Fibroblast of skin of right quadriceps (primary cell): ENCODE results near the gene FUT2.
"Not testable (repeated sequence)": the region's sequence is repeated elsewhere in the genome, so short reads cannot be mapped to it uniquely, and the experiment has no call there.

ENCODE experiments used
- DNase-seq: peaks from one replicate; pipeline ENCODE4 v3.0.0-alpha.2; 2013

Gene FUT2

DNA sequence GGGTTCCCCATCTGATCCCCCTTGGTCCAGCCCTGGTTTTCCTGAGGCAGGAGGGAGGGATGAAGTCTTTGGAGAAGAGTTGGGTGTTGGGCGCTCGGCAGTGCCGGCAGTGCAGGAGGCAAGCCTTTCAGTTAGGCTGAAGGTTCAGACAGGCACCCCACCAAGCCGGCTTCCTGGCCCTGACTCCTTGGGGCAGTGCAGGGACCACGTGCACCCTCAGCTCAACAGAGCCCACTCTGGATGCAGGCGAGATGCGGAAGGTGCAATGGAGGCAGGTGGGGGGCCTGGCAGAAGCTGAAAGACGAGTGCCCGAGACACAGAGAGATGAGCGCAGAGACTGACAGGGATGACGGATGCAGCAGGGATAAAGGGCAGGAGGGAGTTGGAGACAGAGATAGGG, 12.7 kb downstream of the FUT2 start:
- DNase-seq: no peak

- no peak for DNase-seq
Observed at GRCh38 chr19:48711106-48711662, 15.4 kb downstream of the FUT2 start.

DNA sequence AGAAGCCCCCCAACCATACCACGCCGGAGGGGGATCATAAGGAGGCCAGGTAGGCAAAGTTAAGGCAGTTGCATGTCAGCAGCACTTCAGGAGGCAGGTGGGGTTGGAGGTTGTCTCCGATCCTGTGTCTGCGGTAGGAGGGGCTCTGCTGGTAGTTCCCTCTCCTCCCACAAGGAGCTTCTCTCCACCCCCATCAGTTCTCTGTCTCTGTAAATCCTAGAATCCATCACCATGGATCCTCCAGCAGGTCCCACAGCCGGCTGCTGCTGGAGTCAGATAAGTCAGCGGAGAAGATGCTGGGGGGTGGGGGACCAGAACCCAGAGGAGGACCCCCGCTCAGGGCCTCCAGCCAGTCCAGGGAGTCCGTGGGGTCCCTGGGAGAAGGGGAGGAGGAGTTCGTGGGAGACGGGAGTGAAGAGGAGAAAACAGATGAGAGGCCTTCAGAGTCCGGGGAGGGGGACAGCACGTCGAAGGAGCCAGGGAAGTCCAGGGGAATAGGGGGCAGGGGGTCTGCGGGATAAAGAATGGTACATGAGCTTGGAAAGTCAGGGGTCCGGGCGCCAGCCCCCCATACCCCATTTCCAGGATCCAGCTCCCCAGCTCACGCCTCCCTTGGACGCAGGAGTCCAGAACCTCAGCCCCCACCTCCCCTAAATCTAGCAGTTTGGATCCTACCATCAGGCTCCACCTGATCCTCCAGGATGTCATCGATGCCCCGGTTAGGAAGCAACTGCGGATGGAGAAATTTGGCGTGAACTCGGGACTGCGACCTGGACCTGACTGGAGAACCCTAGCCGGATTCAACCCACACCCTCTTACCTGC, 17.5 kb downstream of the FUT2 start:
- peak; percentile 19 for DNase-seq

- DNase-seq: peak; percentile 100
Observed at GRCh38 chr19:48713864-48714755, 18.3 kb downstream of the FUT2 start.

DNA sequence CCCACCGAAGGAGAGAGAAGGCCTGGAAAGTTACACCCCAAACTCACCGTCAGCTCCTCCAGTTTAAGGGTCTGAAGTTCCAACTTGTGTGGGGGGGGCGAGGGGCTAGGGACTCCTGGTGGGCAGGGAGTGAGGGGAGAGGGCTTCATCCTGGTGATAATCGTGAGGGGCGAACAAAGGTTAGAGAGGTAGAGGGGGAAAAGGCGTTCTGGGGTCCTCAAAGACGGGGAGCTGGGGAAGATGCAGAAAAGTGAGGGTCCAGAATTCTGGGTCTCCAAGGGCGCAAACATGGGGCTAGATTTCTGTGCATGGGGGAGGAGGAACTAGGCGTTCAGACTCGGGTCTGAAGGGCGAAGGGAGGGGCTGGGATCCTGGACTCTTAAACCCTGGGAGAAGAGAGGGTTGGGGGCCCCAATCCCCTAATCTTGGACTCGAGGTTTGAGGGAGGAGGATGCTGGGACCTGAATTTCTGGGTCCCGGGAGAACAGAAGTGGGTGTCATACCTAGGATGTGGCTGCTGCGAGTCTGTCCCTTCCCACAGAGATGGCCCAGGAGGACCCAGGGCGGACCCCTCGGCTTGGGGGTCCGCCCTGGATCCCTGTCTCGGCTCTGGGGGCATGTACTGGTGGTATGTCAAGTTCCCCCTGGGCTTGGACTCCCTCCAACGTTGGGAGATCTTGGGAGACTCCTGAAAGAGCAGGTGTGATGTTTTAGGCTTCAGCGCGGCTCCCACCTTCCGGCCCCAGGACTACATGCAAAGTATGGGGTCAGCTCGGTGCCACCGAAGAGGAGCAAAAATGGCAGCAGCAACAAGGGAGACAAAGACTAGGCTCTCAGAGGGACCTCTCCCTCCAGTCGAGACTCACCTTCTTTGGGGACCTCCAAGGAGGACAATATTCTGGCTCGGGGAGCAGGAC, 19.2 kb downstream of the FUT2 start:
- DNase-seq: no peak

- DNase-seq: peak; percentile 34
Observed at GRCh38 chr19:48715681-48716171, 20.0 kb downstream of the FUT2 start.

DNA sequence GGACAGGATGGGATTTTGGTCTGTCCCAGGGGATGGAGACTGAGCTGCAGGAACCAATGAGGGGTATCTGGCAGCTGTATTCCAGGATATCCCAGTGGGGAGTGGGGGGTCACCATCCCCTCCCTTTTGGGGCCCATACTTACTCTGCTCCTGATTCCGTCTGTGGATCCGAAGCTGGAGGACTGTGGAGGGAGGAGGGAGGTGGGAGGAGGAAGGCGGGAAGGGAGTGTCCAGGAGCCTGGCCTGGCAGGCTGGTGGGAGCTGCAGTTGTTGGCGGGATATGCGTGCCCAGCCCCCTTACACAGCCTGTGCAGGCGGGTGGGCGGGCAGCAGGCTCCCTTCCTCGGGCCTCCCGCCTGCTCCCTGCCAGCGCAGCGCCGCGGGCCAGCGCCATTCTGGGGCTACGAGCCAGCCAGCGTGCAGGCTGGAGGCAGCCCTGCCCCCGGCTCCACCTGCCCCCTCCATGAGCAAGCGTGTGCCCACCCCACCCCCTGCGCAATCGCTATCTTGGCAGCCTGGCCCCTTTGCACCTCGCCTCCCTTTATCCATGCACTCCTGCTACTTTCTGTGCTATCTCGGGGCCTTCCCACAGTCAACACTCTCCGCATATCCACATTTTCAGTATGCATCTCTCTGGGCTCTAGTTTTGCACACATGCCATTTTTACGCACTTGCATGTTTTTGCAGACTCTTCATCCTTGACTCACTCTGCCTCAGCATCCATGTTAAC, 21.0 kb downstream of the FUT2 start:
- peak; percentile 73 for DNase-seq

GRCh38 chr19:48718106-48718505, 22.3 kb downstream of the FUT2 start:
- DNase-seq: not testable (repeated sequence)

DNA sequence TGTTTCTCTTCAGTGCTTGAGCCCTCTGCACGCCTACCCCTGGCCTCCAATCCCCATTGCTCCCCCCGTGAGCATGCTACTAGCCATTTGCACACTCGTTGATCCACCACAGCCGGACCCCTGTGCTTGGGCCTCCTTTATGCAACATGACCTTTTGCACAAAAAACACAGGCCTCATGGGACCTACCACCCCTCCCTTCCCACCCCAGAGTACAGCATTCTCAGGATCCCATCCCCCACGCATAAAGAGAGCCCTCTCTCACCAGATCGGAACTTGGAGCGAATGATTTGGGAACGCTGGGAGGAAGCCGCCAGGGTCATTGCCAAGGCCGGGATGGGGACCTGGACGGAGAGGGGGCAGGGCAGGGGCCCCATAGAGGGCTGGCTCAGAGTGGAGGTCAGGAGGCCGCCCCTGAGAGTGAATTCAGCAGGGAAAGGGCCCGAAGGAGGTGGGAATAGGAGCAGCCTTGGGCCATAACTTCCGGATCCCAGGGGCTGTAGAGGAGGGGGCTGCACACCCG, 23.0 kb downstream of the FUT2 start:
- no peak for DNase-seq

- DNase-seq: no peak
Observed at GRCh38 chr19:48719263-48720171, 23.7 kb downstream of the FUT2 start, which contains the start of gene MAMSTR. TSS of gene MAMSTR (minus strand) at chr19:48719725. CDS start at chr19:48719031, 694 bp downstream.

DNA sequence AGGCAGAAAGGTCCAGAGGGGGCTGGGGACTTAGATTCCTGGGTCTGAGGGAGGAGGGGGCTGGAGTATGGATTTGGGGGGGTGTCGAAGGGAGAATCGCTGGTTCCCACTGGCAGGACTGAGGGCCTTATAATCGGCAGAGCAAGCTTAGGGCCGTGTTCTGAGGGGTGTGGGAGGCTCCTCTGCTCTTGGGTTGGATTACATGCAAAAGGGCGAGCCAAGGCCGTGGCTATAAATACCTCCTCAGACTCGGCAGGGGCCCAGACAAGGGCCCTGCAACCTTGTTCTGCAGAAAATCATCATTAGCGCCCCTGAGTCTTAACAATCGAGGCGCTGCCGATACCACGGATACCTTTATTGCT, 24.5 kb downstream of the FUT2 start:
- peak; percentile 17 for DNase-seq

DNA sequence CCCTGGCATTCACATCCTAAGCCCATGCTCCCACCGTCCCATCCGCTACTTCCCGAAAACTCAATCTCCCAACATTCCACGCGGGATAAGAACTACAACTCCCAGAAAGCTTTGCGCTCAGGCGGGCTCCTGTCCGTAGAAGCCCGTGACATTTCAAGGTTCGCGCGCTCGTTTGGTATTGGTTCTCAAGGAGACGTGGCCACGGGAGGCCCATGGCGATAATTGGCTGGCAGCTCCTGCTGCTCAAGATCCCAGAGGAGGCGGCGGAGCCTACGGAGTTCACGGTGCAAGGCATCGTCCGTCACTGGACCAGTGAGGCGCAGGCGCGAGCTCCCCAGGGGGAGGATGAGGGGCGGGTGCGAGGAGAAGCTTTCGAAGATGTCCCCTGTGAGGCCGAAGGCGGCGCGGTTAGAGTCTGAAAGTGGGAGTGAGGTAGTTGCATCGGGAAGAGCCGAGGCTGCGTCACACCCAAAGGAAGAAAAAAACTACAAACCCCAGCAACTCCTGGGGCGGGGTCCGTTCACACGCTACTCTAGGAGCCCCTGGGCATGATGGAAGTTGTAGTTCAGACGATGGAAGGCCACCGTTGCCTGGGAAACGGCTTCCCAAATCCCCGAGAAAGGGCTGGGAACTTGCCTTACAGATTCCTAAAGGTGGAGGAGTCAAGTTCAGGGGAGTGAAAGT, 25.0 kb downstream of the FUT2 start:
- DNase-seq: peak; percentile 99

GRCh38 chr19:48722196-48722708, 26.5 kb downstream of the FUT2 start:
- DNase-seq: no peak

- peak; percentile 96 for DNase-seq
Observed at GRCh38 chr19:48724796-48725753, 29.3 kb downstream of the FUT2 start.

- no peak for DNase-seq
Observed at GRCh38 chr19:48726556-48726955, 30.8 kb downstream of the FUT2 start.

DNA sequence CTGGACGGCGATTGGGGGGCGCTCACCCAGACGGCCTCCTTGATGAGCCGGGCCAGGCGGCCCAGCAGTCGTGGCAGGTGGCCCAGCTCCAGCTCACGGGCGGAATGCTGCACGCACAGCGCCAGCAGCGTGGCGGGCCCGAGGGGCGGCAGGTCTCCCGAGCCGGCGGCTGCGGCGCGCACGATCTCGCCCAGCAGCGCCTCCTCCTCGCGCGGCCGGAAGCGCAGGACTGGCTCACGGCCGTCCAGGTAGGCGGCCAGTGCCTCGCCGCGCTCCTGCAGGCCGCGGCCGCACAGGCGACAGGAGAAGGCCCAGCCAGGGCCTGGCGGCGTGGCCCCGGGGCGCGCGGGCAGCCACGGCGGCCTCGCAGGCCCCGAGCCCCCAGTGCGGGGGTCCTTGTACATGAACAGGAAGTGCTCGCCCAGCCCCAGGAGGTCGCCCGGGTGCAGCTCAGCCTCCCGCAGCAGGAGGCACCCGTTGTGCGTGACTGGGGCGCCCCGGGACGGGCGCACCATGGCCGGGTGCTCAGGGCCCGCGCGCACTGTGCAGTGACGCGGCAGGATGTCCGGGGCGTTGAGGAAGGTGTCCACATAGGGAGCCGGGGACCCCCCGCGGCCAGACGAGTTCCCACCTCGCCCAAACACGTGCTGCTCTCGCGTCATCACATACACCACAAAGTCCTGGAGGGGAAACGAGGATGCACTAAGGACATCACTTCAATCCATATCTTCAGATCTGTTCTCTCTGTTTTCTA, 33.3 kb downstream of the FUT2 start:
- no peak for DNase-seq

- DNase-seq: no peak
Observed at GRCh38 chr19:48731452-48731851, 35.7 kb downstream of the FUT2 start.
